Endothelial cell of umbilical vein (primary cell): ENCODE measurements around the gene CHD9.

Experiments
- CTCF ChIP-seq, 2 donors: IDR thresholded peaks; 1 replicate in 1 of 2; 2 replicates in 1 of 2; pipeline ENCODE4 v1.5.1; 2011; ENCODE audit warnings: low read length in 2 of 2, mild to moderate bottlenecking in 2 of 2, moderate library complexity in 2 of 2, control low read depth in 1 of 2, inconsistent platforms in 1 of 2, low read depth in 1 of 2; ENCODE audit not compliant: insufficient read depth in 1 of 2; ENCODE audit errors: extremely low read depth in 1 of 2
- EZH2 ChIP-seq: IDR thresholded peaks from 2 replicates; pipeline ENCODE4 v1.6.1; 2012; ENCODE audit warnings: borderline replicate concordance, low read depth, mild to moderate bottlenecking, moderate library complexity, low read length, inconsistent platforms; ENCODE audit not compliant: severe bottlenecking
- FOS ChIP-seq: IDR thresholded peaks from 2 replicates; pipeline ENCODE4 v1.6.1; 2011; ENCODE audit warnings: mild to moderate bottlenecking, low read length, moderate library complexity, borderline replicate concordance; ENCODE audit not compliant: insufficient read depth
- JUN ChIP-seq: IDR thresholded peaks from 2 replicates; pipeline ENCODE4 v1.6.1; 2011; ENCODE audit warnings: borderline replicate concordance, low read depth; ENCODE audit not compliant: insufficient read length, insufficient read depth
- MYC ChIP-seq: IDR thresholded peaks from one replicate; pipeline ENCODE4 v1.6.1; 2011; ENCODE audit warnings: mild to moderate bottlenecking, low read depth, low read length
- POLR2A ChIP-seq: IDR thresholded peaks from 2 replicates; pipeline ENCODE4 v1.6.1; 2012; ENCODE audit warnings: low read depth, mild to moderate bottlenecking, control low read depth, low read length
- POLR2AphosphoS5 ChIP-seq: IDR thresholded peaks from 2 replicates; pipeline ENCODE4 v1.6.1; 2012; ENCODE audit warnings: low read depth, mild to moderate bottlenecking, control low read depth, low read length, moderate library complexity; ENCODE audit not compliant: insufficient read depth
- TF ChIP-seq, protein P1 (sequence below): IDR thresholded peaks from 2 replicates; pipeline ENCODE4 v1.6.1; 2011; ENCODE audit not compliant: insufficient read depth, insufficient read length

DNA sequence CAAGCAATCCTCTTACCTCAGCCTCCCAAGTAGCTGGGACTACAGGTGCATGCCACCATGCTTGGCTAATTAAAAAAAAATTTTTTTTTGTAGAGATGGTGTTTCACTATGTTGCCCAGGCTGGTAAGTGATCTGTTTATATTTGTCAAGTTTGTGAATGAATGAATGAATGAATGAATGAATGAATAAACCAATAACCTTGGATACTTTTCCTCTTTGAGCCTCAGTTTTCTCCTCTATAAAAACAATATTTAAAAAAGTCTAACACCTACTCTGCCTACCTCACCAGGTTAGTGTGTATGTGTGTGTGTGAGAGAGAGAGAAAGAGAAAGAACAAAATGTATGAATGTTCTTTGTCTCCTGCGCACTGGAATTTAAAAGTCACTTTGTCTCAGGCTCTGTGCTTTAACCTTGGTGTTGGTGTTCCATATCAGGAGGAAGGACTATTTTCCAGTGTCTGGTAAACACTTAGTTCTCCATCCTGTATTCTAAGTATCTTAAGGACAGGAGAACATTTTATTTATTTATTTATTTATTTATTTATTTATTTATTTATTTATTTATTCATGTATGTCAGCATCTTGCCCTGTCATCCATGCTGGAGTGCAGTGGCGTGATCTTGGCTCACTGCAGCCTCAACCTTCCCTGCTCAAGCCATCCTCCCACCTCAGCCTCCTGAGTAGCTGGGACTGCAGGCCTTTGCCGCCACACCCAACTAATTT lies 27.1 kb downstream of the CHD9 start:
- TF ChIP-seq CTCF (IDR thresholded peaks at IDR 0.05; ENCODE audit: extremely low read depth in 1 of 2, insufficient read depth in 1 of 2, low read depth in 1 of 2, low read length in 2 of 2) (no peak), JUN (no peak), MYC (no peak), POLR2AphosphoS5 (no peak), POLR2A (no peak), EZH2 (no peak), FOS (no peak)
- TF ChIP-seq, protein P1, sequence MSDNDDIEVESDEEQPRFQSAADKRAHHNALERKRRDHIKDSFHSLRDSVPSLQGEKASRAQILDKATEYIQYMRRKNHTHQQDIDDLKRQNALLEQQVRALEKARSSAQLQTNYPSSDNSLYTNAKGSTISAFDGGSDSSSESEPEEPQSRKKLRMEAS, result no peak
